ENCODE measurements around the gene CAVIN4. TPM values are rescaled to one million over a fixed set of nuclear protein-coding genes. Genes with fewer than 3 reads are reported as not detected.

Gene CAVIN4
- total RNA-seq (2022): 0.49 and 0.56 TPM in 2 replicates
- Bru-seq, nascent RNA: percentile 54 among the genes with signal in this experiment
- percentile 71 among the genes with signal in this experiment for BruChase-seq, experiment 1, labeled RNA remaining after a 6-hour chase
- percentile 61 among the genes with signal in this experiment for BruChase-seq, experiment 2, labeled RNA remaining after a 2-hour chase
- long read RNA-seq: 0 reads

- BruUV-seq (replicated peaks): no TSS peak
- no peaks in the 10 kb centered on the region for H3K4me1 Mint-ChIP-seq (ENCODE audit: insufficient read depth, unreplicated experiment)
- CTCF ChIA-PET: interaction anchor here (0.6 kb wide), 1 partner anchor 18 kb away, joined by 3 read pairs; no protein-coding TSS in a partner anchor
- no peaks in the 10 kb centered on the region for H3K36me3 Mint-ChIP-seq (ENCODE audit: insufficient read depth, unreplicated experiment)
- no peak for DNase-seq (ENCODE audit: unreplicated experiment)
- intact Hi-C loops (cut with micrococcal nuclease): no loop called here
- TF ChIP-seq, protein P1, sequence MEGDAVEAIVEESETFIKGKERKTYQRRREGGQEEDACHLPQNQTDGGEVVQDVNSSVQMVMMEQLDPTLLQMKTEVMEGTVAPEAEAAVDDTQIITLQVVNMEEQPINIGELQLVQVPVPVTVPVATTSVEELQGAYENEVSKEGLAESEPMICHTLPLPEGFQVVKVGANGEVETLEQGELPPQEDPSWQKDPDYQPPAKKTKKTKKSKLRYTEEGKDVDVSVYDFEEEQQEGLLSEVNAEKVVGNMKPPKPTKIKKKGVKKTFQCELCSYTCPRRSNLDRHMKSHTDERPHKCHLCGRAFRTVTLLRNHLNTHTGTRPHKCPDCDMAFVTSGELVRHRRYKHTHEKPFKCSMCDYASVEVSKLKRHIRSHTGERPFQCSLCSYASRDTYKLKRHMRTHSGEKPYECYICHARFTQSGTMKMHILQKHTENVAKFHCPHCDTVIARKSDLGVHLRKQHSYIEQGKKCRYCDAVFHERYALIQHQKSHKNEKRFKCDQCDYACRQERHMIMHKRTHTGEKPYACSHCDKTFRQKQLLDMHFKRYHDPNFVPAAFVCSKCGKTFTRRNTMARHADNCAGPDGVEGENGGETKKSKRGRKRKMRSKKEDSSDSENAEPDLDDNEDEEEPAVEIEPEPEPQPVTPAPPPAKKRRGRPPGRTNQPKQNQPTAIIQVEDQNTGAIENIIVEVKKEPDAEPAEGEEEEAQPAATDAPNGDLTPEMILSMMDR (IDR thresholded peaks at IDR 0.05; ENCODE audit: unreplicated experiment): no peak
- POLR2A ChIA-PET: interaction anchor here (0.6 kb wide), 1 partner anchor 541 kb away, joined by 4 read pairs; no protein-coding TSS in a partner anchor
- H3K4me3 Mint-ChIP-seq (ENCODE audit: unreplicated experiment): no peak within 1 kb of the TSS
- H3K9me3 Mint-ChIP-seq (ENCODE audit: unreplicated experiment): no peaks in the 10 kb centered on the region
- H3K27ac Mint-ChIP-seq (ENCODE audit: low read depth, unreplicated experiment): no peak within 1 kb of the TSS
- no peaks in the 10 kb centered on the region for H3K27me3 Mint-ChIP-seq (ENCODE audit: insufficient read depth, unreplicated experiment)
These were observed at the start of gene CAVIN4 for GRCh38 chr9:100577776-100578448. TSS of gene CAVIN4 (plus strand) at chr9:100578079. CDS start at chr9:100578144, 65 bp downstream.

DNA sequence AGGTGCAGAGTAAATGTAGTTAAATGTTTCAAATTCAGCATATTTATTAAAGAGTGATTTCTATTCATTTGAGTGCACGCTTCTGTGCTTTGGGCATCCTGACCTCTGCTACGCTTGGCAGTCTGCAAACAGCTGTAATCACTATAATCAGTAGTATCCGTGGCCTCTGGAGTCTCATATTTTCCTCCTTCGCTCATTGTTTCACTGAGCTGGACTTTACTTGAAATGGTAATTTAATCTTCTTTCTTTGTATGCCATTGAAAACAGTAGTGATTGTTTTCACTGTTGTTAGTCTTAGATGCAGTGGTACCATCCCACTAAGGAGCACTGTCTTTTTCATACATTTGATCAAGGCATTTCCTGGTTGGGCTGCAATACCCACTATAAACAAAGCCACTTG is 43.5 kb upstream of the CAVIN4 start:
- H3K9me3 Mint-ChIP-seq (ENCODE audit: unreplicated experiment): no peaks in the 10 kb centered on the region
- POLR2A ChIA-PET: no interaction called here
- H3K27ac Mint-ChIP-seq (ENCODE audit: low read depth, unreplicated experiment): no peak overlapping the region
- no peaks in the 10 kb centered on the region for H3K36me3 Mint-ChIP-seq (ENCODE audit: insufficient read depth, unreplicated experiment)
- no peak for DNase-seq (ENCODE audit: unreplicated experiment)
- H3K27me3 Mint-ChIP-seq (ENCODE audit: insufficient read depth, unreplicated experiment): no peaks in the 10 kb centered on the region
- CTCF ChIA-PET: interaction anchor here (1.0 kb wide), 1 partner anchor 9 kb away, joined by 3 read pairs; no protein-coding TSS in a partner anchor
- BruUV-seq (replicated peaks): no TSS peak
- H3K4me1 Mint-ChIP-seq (ENCODE audit: insufficient read depth, unreplicated experiment): no peaks in the 10 kb centered on the region
- no peak overlapping the region for H3K4me3 Mint-ChIP-seq (ENCODE audit: unreplicated experiment)
- TF ChIP-seq, protein P1 (IDR thresholded peaks at IDR 0.05; ENCODE audit: unreplicated experiment): no peak
- intact Hi-C loops (cut with micrococcal nuclease): no loop called here

DNA sequence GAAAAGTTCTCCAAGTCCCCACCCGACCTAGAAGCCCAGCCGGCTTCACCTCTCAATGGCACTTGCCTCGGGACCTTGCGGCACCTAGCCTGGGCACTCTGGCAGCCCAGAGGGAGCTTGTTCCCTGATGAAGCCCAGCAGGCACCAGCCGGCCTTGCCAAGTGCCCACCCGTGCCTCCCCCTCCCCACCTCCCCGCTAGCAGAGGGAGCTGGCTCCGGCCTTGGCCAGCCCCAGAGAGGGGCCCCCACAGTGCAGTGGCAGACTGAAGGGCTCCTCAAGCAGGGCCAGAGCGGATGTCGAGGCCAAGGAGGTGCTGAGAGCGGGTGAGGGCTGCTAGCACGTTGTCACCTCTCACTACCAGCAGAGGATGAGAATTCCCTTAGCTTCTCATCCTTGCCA is 37.6 kb upstream of the CAVIN4 start:
- CTCF ChIA-PET: interaction anchor here (0.6 to 1.6 kb wide), 2 partner anchors 18 to 56 kb away, joined by 3 to 5 read pairs; no protein-coding TSS in a partner anchor
- no TSS peak for BruUV-seq (replicated peaks)
- TF ChIP-seq, protein P1 (IDR thresholded peaks at IDR 0.05; ENCODE audit: unreplicated experiment): no peak

GRCh38 chr9:100549048-100549447 is 28.8 kb upstream of the CAVIN4 start:
- CTCF ChIA-PET: no interaction called here
- Mint-ChIP-seq H3K4me3 (ENCODE audit: unreplicated experiment) (no peak overlapping the region), H3K4me1 (ENCODE audit: insufficient read depth, unreplicated experiment) (no peaks in the 10 kb centered on the region), H3K9me3 (ENCODE audit: unreplicated experiment) (no peaks in the 10 kb centered on the region), H3K27me3 (ENCODE audit: insufficient read depth, unreplicated experiment) (no peaks in the 10 kb centered on the region), H3K36me3 (ENCODE audit: insufficient read depth, unreplicated experiment) (peaks cover 3% of the 10 kb centered on the region), H3K27ac (ENCODE audit: low read depth, unreplicated experiment) (no peak overlapping the region)
- no peak for DNase-seq (ENCODE audit: unreplicated experiment)
- TF ChIP-seq, protein P1 (IDR thresholded peaks at IDR 0.05; ENCODE audit: unreplicated experiment): no peak
- no TSS peak for BruUV-seq (replicated peaks)
- intact Hi-C loops (cut with micrococcal nuclease): no loop called here
- POLR2A ChIA-PET: no interaction called here

More for the DNA sequence above, 37.6 kb upstream of the CAVIN4 start:
- Mint-ChIP-seq H3K27ac (ENCODE audit: low read depth, unreplicated experiment) (no peak overlapping the region), H3K4me1 (ENCODE audit: insufficient read depth, unreplicated experiment) (no peaks in the 10 kb centered on the region), H3K36me3 (ENCODE audit: insufficient read depth, unreplicated experiment) (peaks cover 4% of the 10 kb centered on the region), H3K9me3 (ENCODE audit: unreplicated experiment) (no peaks in the 10 kb centered on the region), H3K4me3 (ENCODE audit: unreplicated experiment) (no peak overlapping the region), H3K27me3 (ENCODE audit: insufficient read depth, unreplicated experiment) (no peaks in the 10 kb centered on the region)
- POLR2A ChIA-PET: interaction anchor here (0.6 kb wide), 1 partner anchor 229 kb away, joined by 5 read pairs; no protein-coding TSS in a partner anchor
- intact Hi-C loops (cut with micrococcal nuclease): no loop called here
- DNase-seq (ENCODE audit: unreplicated experiment): no peak
